Measurements from ENCODE around the gene RCBTB2. TPM values are rescaled to one million over a fixed set of nuclear protein-coding genes. Genes with fewer than 3 reads are reported as not detected.
A peak's percentile ranks its signal among the peaks of the same experiment; 100 is the strongest.

RCBTB2 gene
- total RNA-seq, 4 donors from 2014 or later: 1.7 to 9.1 (median 7.6) TPM

DNA sequence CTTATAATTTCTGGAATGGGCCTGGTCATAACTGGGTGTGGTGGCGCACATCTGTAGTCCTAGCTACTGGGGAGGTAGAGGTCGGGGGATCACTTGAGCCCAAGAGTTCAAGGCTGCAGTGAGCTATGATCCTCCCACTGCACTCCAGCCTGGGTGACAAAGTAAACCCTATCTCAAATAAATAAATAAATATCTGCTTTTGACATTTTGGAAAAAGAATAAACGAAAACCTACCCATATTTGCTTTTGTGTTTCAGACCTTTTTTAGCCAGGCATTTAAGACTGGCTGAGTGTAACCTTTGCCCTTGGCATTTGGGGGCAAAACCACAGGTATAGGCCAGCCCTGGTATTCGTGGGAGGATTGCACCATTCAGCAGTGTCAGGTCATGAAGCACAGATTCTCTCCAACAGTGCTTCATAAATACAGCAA, 14.8 kb upstream of the RCBTB2 start:
- Histone ChIP-seq H3K27ac (no peak overlapping the region), H3K9me3 (peaks cover 0 to 5% (median 0%) of the 10 kb centered on the region in 3 donors), H3K36me3 (no peaks in the 10 kb centered on the region), H3K27me3 (no peaks in the 10 kb centered on the region), H3K4me3 (no peak overlapping the region), H3K4me1 (peaks cover 7 to 14% of the 10 kb centered on the region in 2 donors)
- ATAC-seq: no peak
- DNase-seq: no peak
- in situ Hi-C loops (cut with MboI; ENCODE audit: low sequenced_read_pairs in 4 of 4) (no loop called here), intact Hi-C loops (cut with DNase I; ENCODE audit: low total_unique reads) (no loop called here)
- no peak for TF ChIP-seq POLR2A (IDR thresholded peaks at IDR 0.05)
- TF ChIP-seq, protein P1, sequence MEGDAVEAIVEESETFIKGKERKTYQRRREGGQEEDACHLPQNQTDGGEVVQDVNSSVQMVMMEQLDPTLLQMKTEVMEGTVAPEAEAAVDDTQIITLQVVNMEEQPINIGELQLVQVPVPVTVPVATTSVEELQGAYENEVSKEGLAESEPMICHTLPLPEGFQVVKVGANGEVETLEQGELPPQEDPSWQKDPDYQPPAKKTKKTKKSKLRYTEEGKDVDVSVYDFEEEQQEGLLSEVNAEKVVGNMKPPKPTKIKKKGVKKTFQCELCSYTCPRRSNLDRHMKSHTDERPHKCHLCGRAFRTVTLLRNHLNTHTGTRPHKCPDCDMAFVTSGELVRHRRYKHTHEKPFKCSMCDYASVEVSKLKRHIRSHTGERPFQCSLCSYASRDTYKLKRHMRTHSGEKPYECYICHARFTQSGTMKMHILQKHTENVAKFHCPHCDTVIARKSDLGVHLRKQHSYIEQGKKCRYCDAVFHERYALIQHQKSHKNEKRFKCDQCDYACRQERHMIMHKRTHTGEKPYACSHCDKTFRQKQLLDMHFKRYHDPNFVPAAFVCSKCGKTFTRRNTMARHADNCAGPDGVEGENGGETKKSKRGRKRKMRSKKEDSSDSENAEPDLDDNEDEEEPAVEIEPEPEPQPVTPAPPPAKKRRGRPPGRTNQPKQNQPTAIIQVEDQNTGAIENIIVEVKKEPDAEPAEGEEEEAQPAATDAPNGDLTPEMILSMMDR (IDR thresholded peaks at IDR 0.05 in 4 of 5, conservative IDR thresholded peaks at IDR 0.05 in 1 of 5): no peak

DNA sequence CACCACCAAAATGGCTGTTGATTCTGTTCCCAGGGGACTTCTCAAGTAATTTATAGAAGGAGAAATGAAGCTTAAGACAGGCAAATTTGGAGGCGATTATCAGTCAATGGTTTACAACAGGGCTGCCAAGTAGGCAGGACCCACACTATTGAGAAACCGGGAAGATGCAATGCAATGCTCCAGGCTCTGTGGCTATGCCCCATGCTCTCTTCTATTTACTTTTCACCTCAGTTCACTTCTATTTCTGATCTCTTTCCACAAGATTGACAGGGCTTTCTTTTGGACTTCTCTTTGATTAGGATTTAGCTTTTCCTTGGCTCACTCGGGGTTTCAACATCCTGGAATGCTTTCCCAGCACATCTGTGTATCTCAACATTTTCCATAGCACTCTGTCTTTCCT, 12.7 kb upstream of the RCBTB2 start:
- peaks cover 15 to 26% of the 10 kb centered on the region in 2 donors for H3K4me1 ChIP-seq
- ATAC-seq (no peak), DNase-seq (no peak)
- TF ChIP-seq, protein P1 (IDR thresholded peaks at IDR 0.05 in 4 of 5, conservative IDR thresholded peaks at IDR 0.05 in 1 of 5): no peak
- no peak for TF ChIP-seq POLR2A (IDR thresholded peaks at IDR 0.05)
- no peaks in the 10 kb centered on the region for H3K27me3 ChIP-seq
- no peaks in the 10 kb centered on the region for H3K36me3 ChIP-seq
- no peak overlapping the region for H3K27ac ChIP-seq
- no peak overlapping the region for H3K4me3 ChIP-seq
- in situ Hi-C loops (cut with MboI; ENCODE audit: low sequenced_read_pairs in 4 of 4): no loop called here
- no peaks in the 10 kb centered on the region for H3K9me3 ChIP-seq
- intact Hi-C loops (cut with DNase I; ENCODE audit: low total_unique reads): no loop called here

DNA sequence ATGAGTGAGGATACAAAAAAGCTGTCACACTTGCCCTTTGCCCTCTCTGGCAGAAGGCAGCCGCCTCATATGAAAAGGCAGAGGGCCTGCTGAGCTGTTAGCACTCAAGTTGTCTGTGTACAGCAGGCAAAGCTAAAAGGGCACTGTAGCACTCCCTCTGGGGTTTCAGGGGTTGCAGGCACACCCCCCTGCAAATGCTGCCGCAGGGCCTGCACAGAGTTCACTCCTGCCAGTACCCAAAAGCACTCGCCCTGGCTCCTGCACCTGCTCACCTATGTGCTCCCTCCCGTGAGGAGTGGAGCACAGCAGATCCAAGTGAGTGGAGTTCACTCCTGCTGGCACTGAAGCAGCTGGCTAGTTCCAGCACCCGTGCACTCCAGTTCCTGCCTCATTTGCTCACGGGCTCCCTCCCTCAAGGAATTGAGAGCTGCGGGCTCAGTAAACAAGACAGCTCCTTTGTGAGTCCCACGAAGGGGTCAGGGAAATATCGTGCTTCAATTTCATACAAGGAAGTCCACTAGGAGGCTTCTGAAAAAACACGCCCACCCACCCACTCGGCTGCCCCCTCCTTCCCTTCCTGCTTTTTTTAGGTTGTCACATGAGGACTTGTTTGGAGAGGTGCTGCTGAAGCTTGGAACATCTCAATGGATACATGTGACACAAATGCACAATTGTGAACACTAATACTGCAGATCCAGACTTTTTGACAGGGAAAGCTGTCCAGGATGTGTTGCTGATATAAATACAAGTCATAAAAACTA, 9.9 kb upstream of the RCBTB2 start:
- Histone ChIP-seq H3K4me1 (peaks cover 15 to 26% of the 10 kb centered on the region in 2 donors), H3K36me3 (no peaks in the 10 kb centered on the region), H3K4me3 (peak overlapping the region; percentile 1 to 23 (median 22)), H3K27me3 (no peaks in the 10 kb centered on the region), H3K9me3 (no peaks in the 10 kb centered on the region), H3K27ac (peak overlapping the region; percentile 76 to 85 (median 81))
- in situ Hi-C loops (cut with MboI; ENCODE audit: low sequenced_read_pairs in 4 of 4): no loop called here
- intact Hi-C loops (cut with DNase I; ENCODE audit: low total_unique reads): loop anchor here (2.0 kb wide), 1 partner anchor 26 kb away; no protein-coding TSS in a partner anchor
- ATAC-seq: peak; percentile 94
- DNase-seq: peak; percentile 77 to 79
- TF ChIP-seq POLR2A (IDR thresholded peaks at IDR 0.05): no peak
- TF ChIP-seq, protein P1 (IDR thresholded peaks at IDR 0.05 in 4 of 5, conservative IDR thresholded peaks at IDR 0.05 in 1 of 5): peak in 2 of 5 experiments; percentile 17 to 21

DNA sequence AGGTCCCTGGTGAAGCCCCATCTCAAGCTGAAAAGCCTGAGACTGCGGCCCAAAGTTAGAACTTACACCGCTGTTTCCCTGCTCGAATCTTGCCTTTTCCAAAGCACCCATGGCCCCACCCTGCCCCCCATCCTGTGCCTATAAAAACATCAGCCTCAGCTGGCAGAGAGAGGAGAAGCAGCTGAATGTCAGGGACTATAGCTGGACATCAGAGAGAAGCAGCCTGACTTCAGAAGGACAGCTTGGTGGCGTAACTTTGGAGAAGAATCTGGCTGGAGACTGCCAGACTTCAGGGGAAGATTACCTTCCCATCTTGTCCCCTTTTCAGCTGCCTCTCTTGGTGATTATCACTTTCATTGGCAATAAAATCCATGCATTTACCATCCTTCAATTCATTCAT, 9.3 kb upstream of the RCBTB2 start:
- H3K27me3 ChIP-seq: no peaks in the 10 kb centered on the region
- intact Hi-C loops (cut with DNase I; ENCODE audit: low total_unique reads): loop anchor here (2.0 kb wide), 1 partner anchor 27 kb away; no protein-coding TSS in a partner anchor
- no peaks in the 10 kb centered on the region for H3K9me3 ChIP-seq
- H3K4me3 ChIP-seq: peak overlapping the region in 1 of 4 donors; percentile 1
- no peaks in the 10 kb centered on the region for H3K36me3 ChIP-seq
- in situ Hi-C loops (cut with MboI; ENCODE audit: low sequenced_read_pairs in 4 of 4): no loop called here
- ATAC-seq: peak; percentile 42 to 53
- peak overlapping the region; percentile 76 to 85 (median 81) for H3K27ac ChIP-seq
- TF ChIP-seq, protein P1 (IDR thresholded peaks at IDR 0.05 in 4 of 5, conservative IDR thresholded peaks at IDR 0.05 in 1 of 5): no peak
- no peak for TF ChIP-seq POLR2A (IDR thresholded peaks at IDR 0.05)
- DNase-seq: peak in 1 of 2 donors; percentile 9
- peaks cover 15 to 26% of the 10 kb centered on the region in 2 donors for H3K4me1 ChIP-seq

Data from gastrocnemius medialis (tissue), 4 donors.